GM21619 (cell line): ENCODE data around the gene GPR37L1.
"Not testable (repeated sequence)": the region's sequence is repeated elsewhere in the genome, so short reads cannot be mapped to it uniquely, and the experiment has no call there.

Source experiments
- ATAC-seq: cut with Tn5 transposase; IDR thresholded peaks from one replicate; pipeline ENCODE4 v1.9.1; 2021; ENCODE audit not compliant: unreplicated experiment

The GPR37L1 gene

DNA sequence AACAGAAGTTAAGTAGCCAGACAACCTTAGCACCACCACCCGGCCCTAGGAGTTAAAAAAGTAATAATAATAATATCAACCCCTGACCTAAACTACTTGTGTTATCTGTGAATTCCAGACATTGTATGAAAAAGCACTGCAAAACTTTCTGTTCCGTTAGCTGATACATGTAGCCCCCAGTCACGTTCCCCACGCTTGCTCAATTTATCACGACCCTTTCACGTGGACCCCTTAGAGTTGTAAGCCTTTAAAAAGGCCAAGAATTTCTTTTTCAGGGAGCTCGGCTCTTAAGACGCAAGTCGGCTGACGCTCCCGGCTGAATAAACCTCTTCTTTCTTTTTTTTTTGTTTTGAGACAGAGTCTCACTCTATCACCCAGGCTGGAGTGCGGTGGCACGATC is 44.3 kb downstream of the GPR37L1 start:
- ATAC-seq = not testable (repeated sequence)

GRCh38 chr1:202167708-202168415 is 45.1 kb downstream of the GPR37L1 start:
- no peak for ATAC-seq

- no peak for ATAC-seq
These were observed 46.1 kb downstream of the GPR37L1 start for GRCh38 chr1:202168861-202169260.

GRCh38 chr1:202170726-202171125 is 48.0 kb downstream of the GPR37L1 start:
- ATAC-seq = no peak

GRCh38 chr1:202171292-202172014 is 48.7 kb downstream of the GPR37L1 start:
- no peak for ATAC-seq

GRCh38 chr1:202172015-202172355 is 49.3 kb downstream of the GPR37L1 start:
- no peak for ATAC-seq

- no peak for ATAC-seq
These were observed 51.3 kb downstream of the GPR37L1 start for GRCh38 chr1:202173993-202174392.

- ATAC-seq = no peak
These were observed 54.5 kb downstream of the GPR37L1 start for GRCh38 chr1:202176949-202177927.

DNA sequence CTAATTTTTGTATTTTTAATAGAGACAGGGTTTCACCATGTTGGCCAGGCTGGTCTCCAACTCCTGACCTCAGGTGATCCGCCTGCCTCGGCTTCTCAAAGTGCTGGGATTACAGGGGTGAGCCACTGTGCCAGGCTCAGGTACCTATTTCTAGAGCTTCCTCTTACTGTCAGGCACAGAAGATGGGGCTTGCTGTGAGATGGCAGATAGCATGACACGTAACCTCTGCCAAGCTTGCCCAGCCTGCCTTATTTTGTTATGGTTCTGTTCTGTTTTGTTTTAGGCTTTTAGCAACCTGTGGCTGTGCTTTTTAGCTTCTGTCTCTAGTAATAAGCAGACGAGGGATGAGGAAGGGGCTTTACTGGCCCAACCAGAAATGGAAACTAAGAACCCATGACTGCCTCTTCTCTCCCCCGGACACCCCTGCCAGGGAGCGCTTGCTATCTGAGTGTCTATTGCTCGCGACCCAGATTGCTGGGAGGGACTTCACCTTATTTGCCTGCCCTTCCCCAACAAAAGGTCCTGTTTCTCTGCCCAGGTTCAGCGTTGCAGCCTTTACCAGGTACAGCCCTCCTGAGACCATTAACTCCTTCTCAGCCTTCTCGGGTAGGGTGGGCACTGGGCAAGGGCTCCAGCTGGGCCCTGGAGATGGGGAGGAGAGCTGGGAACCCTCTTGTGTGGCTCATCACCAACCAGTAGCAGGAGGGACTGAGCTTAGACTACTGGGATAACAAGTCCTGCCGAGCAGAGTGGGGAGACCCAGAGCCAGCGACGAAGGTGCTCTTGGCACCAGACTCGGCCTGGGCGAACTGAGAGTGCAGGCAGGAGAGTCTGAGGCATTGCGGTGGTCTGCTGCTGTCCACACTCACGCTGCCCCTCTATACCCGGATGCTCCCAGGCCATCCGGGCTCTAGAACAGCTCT is 57.4 kb downstream of the GPR37L1 start:
- no peak for ATAC-seq

DNA sequence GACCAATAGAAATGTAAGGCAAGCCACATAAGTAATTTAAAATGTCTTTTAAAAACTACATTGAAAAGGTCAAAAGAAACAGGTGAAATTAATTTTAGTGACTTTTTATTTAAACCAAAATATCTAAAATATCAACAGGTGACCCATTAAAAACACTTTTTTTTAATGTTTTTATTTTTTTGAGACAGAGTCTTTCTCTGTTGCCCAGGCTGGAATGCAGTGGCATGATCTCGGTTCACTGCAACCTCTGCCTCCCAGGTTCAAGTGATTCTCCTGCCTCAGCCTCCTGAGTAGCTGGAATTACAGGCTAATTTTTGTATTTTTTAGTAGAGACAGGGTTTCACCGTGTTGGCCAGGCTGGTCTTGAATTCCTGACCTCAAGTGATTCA is 58.0 kb downstream of the GPR37L1 start:
- not testable (repeated sequence) for ATAC-seq

- ATAC-seq = no peak
These were observed 58.9 kb downstream of the GPR37L1 start for GRCh38 chr1:202181586-202181985.

- no peak for ATAC-seq
These were observed 59.5 kb downstream of the GPR37L1 start for GRCh38 chr1:202182040-202182877.
